Measurements from ENCODE around the gene CLPSL1.

The CLPSL1 gene

DNA sequence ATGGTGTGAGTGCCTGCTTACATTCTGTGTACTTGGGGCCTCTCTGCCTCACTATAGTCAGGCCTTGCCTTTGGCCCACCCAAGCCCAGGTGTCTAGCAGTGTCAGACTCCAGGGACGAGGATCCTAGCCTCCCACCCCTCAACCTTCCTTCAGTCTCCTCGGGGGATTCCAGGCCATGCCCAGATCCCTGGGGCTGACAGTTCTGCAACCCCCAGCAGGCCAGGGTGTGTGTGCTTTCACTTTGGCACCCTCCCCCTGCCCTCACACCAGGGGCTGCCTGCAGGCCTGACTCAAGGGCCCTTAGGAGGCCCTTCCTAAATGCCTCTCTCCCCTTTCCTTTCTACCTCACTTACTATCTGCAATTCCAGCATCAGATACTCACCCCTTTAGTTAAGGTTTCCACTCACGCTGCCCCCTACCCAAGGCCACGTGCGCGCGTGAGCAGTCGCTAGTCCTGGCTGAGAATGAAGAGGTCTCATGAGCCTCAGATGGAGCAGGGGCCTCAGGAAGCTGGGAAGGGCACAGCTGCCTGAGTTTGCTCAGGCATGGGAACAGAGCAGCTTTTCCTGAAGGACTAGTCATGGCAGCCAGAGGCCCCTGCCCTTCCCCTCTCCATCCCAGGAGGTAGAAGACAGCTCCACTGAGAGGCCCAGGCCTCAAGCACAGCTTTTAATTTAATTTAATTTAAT lies 17.2 kb downstream of the CLPSL1 start:
- no peak for DNase-seq (ENCODE audit: low read depth)

- no peak for DNase-seq (ENCODE audit: low read depth)
These were observed 17.9 kb downstream of the CLPSL1 start for GRCh38 chr6:35798706-35799105.

DNA sequence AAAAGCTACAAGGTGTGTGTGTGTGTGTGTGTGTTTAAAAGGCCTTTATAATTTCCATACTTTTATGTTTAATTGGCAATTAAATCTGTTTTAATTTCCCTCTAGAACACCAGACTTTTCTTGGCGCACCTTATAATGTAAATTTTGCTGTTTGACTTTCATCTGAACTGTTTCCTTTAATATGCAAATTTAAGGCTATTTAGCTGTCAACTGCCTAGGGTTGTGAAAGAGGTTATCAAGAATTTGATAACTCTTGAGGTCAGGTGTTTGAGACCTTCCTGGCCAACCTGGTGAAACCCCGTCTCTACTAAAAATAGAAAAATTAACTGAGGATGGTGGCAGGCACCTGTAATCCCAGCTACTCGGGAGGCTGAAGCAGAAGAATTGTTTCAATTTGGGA lies 20.3 kb downstream of the CLPSL1 start:
- DNase-seq (ENCODE audit: low read depth) = no peak

GRCh38 chr6:35804996-35805736 lies 24.3 kb downstream of the CLPSL1 start, which contains the start of gene LHFPL5:
LHFPL5 (plus strand) TSS chr6:35805352; CDS start chr6:35805671, 319 bp downstream.
- DNase-seq (ENCODE audit: low read depth) = peak; percentile 42

- no peak for DNase-seq (ENCODE audit: low read depth)
These were observed 27.9 kb downstream of the CLPSL1 start for GRCh38 chr6:35808688-35809087.

- DNase-seq (ENCODE audit: low read depth) = no peak
These were observed 29.0 kb downstream of the CLPSL1 start for GRCh38 chr6:35809809-35810208.

GRCh38 chr6:35810971-35811698 lies 30.3 kb downstream of the CLPSL1 start:
- DNase-seq (ENCODE audit: low read depth) = peak; percentile 62

DNA sequence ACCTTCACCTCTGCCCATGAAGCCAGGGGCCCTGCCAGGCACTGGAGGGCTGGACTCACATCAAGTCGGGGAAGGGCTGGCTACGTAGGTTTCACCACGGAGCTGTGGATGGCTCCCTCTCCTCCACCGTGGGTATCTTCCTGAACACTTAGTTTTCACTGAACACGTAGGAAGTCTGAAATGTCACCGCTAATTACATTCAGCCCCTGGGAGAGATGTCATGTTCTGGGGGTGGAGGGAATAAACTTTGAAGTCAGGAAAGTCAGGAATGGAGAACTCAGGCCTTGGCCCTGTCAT lies 30.8 kb downstream of the CLPSL1 start:
- no peak for DNase-seq (ENCODE audit: low read depth)

DNA sequence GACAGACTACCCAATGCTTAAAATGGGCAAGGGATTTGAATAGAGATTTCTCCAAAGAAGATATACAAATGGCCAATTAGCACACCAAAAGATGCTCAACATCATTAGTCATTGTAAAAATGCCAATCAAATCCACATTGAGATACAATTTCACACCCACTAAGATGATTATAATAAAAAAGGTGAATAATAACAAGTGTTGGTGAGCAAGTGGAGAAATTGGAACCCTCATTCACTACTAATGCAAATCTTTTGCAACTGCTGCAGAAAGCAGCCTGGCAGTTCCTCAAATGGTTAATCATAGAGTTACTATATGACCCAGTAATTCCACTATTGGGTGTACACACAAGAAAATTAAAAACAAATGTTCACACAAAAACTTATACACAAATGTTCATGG lies 36.7 kb downstream of the CLPSL1 start:
- no peak for DNase-seq (ENCODE audit: low read depth)

GRCh38 chr6:35823601-35824000 lies 42.8 kb downstream of the CLPSL1 start:
- DNase-seq (ENCODE audit: low read depth) = no peak

DNA sequence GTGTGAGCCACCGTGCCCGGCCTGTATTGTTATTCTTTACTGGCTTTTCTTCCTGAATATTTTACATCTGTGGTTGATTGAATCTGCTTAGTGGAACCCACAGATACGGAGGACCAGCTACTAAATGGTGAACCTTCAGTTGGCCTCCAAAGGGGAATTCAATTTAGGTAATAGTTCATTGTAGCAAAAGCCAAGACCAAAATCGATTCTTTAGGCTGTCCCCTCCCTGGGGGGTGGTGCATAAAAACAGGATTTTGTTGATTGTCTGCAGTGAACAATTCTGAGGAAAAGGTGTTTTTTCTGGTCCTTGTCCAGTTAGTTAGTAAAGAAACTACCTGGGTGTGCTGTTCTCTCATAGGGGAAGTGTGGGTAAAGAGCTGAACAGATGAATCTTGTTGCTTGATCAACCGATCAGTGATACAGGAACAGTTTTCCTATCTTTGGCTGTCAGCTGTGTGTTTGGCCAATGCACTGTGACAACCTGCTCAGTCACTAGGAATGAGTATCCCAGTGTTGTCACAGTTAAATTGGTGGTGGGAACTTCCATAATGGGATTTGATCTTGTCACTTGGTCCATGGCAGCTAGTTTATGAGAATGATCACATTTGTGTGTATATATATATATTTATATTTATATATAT lies 43.9 kb downstream of the CLPSL1 start:
- DNase-seq (ENCODE audit: low read depth) = no peak

- DNase-seq (ENCODE audit: low read depth) = no peak
These were observed 48.5 kb downstream of the CLPSL1 start for GRCh38 chr6:35829306-35829705.

GRCh38 chr6:35831257-35832007 lies 50.6 kb downstream of the CLPSL1 start:
- DNase-seq (ENCODE audit: low read depth) = no peak

DNA sequence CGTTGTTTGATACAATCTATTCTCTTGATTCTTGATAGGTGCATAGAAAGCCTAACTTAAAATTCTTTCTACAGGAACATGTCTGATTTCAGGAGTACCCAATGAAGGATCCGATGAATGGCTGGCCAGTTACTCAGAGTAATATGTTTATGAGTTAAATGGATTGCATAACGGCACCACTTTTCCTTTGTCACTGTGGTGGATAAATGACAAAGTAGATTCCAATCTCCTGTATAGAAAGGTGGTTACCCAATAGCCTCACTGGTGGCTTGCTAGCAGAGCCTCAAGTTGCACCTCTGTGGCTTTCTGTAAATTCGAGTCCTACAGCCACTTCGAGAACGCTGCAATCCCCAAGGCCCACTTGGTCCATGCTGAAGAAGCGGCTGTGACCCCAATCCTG lies 52.7 kb downstream of the CLPSL1 start:
- DNase-seq (ENCODE audit: low read depth) = peak; percentile 23
